Natural killer cell treated with Interleukin-12 subunit alpha and Interleukin-12 subunit beta and Interleukin-15 and Interleukin-18, amount 100 ng/mL, for 72 hours (primary cell): ENCODE results near the gene RRAGC. TPM values are rescaled to one million over a fixed set of nuclear protein-coding genes. Genes with fewer than 3 reads are reported as not detected.

Experiments used
- ATAC-seq, 2 donors: fragments of 150-1000 bp; cut with Tn5 transposase in 1 of 2; sonication (Bioruptor Pico), chemical (Tn5 transposase) in 1 of 2; 2 replicates each; pipeline ENCODE4 v1.10.0; 2021
- DNase-seq: peaks from one replicate; pipeline ENCODE4 v3.0.0; 2022; ENCODE audit warnings: low spot score
- H3K27ac Mint-ChIP-seq, 2 donors: 1 replicate in 1 of 2; 2 replicates in 1 of 2; pipeline ENCODE4 v1.8.0; 2022; ENCODE audit warnings: mixed read lengths in 2 of 2, mild to moderate bottlenecking in 1 of 2, moderate library complexity in 1 of 2
- H3K27me3 Mint-ChIP-seq, 2 donors: 1 replicate in 1 of 2; 2 replicates in 1 of 2; pipeline ENCODE4 v1.8.0; 2022; ENCODE audit warnings: mixed read lengths in 2 of 2
- H3K36me3 Mint-ChIP-seq: one replicate; pipeline ENCODE4 v1.8.0; 2022; ENCODE audit warnings: mixed read lengths
- H3K4me1 Mint-ChIP-seq, 2 donors: 1 replicate in 1 of 2; 2 replicates in 1 of 2; pipeline ENCODE4 v1.8.0; 2022; ENCODE audit warnings: low read depth in 2 of 2, mixed read lengths in 2 of 2, mild to moderate bottlenecking in 1 of 2
- H3K4me3 Mint-ChIP-seq: one replicate; pipeline ENCODE4 v1.8.0; 2022; ENCODE audit warnings: mixed read lengths
- H3K9me3 Mint-ChIP-seq: 2 replicates; pipeline ENCODE4 v1.8.0; 2022; ENCODE audit warnings: mixed read lengths
- total RNA-seq, 2 donors: library from RNA; stranded (reverse); gene quantifications; one replicate each; pipeline ENCODE4 v1.2.3, GENCODE V29; 2022

RRAGC gene
- 10 to 100 TPM; 18.3 to 24.2 TPM for total RNA-seq

- no peaks in the 10 kb centered on the region for H3K9me3 Mint-ChIP-seq
- H3K27me3 Mint-ChIP-seq = no peaks in the 10 kb centered on the region
- peaks cover 21 to 37% of the 10 kb centered on the region in 2 donors for H3K4me1 Mint-ChIP-seq
- H3K27ac Mint-ChIP-seq = peak within 1 kb of the TSS; percentile 81 to 91
- H3K36me3 Mint-ChIP-seq = peaks cover 20% of the 10 kb centered on the region
- H3K4me3 Mint-ChIP-seq = peak within 1 kb of the TSS; percentile 91
- ATAC-seq (peak; percentile 98 to 99), DNase-seq (peak; percentile 100)
These were observed at the start of gene RRAGC for GRCh38 chr1:38859561-38860453. RRAGC (minus strand) TSS chr1:38859772; CDS start chr1:38859646, 126 bp downstream.

GRCh38 chr1:38908821-38909220, 49.2 kb upstream of the RRAGC start:
- Mint-ChIP-seq H3K4me3 (no peak overlapping the region), H3K4me1 (no peaks in the 10 kb centered on the region), H3K27me3 (no peaks in the 10 kb centered on the region), H3K27ac (no peak overlapping the region), H3K9me3 (peaks cover 4% of the 10 kb centered on the region), H3K36me3 (no peaks in the 10 kb centered on the region)
- DNase-seq (no peak), ATAC-seq (no peak)

- Mint-ChIP-seq H3K36me3 (no peaks in the 10 kb centered on the region), H3K9me3 (peaks cover 4% of the 10 kb centered on the region), H3K4me1 (no peaks in the 10 kb centered on the region), H3K27me3 (no peaks in the 10 kb centered on the region), H3K27ac (no peak overlapping the region), H3K4me3 (no peak overlapping the region)
- ATAC-seq = no peak
- no peak for DNase-seq
These were observed 46.4 kb upstream of the RRAGC start for GRCh38 chr1:38905985-38906384.

- no peak overlapping the region for H3K4me3 Mint-ChIP-seq
- no peaks in the 10 kb centered on the region for H3K27me3 Mint-ChIP-seq
- ATAC-seq = no peak
- no peaks in the 10 kb centered on the region for H3K9me3 Mint-ChIP-seq
- no peaks in the 10 kb centered on the region for H3K36me3 Mint-ChIP-seq
- no peak for DNase-seq
- H3K4me1 Mint-ChIP-seq = no peaks in the 10 kb centered on the region
- no peak overlapping the region for H3K27ac Mint-ChIP-seq
These were observed 40.0 kb upstream of the RRAGC start for GRCh38 chr1:38899560-38899959.

- no peaks in the 10 kb centered on the region for H3K27me3 Mint-ChIP-seq
- no peak overlapping the region for H3K4me3 Mint-ChIP-seq
- H3K36me3 Mint-ChIP-seq = no peaks in the 10 kb centered on the region
- H3K4me1 Mint-ChIP-seq = no peaks in the 10 kb centered on the region
- DNase-seq (no peak), ATAC-seq (no peak)
- H3K9me3 Mint-ChIP-seq = no peaks in the 10 kb centered on the region
- no peak overlapping the region for H3K27ac Mint-ChIP-seq
These were observed 39.2 kb upstream of the RRAGC start for GRCh38 chr1:38898653-38899230.

- H3K4me3 Mint-ChIP-seq = no peak overlapping the region
- no peak for DNase-seq
These were observed 36.6 kb upstream of the RRAGC start for GRCh38 chr1:38896169-38896568.

GRCh38 chr1:38892976-38893375, 33.4 kb upstream of the RRAGC start:
- ATAC-seq (no peak), DNase-seq (no peak)
- no peaks in the 10 kb centered on the region for H3K36me3 Mint-ChIP-seq
- no peaks in the 10 kb centered on the region for H3K9me3 Mint-ChIP-seq
- no peak overlapping the region for H3K27ac Mint-ChIP-seq
- no peaks in the 10 kb centered on the region for H3K4me1 Mint-ChIP-seq
- H3K27me3 Mint-ChIP-seq = no peaks in the 10 kb centered on the region
- H3K4me3 Mint-ChIP-seq = no peak overlapping the region

More at GRCh38 chr1:38896169-38896568, 36.6 kb upstream of the RRAGC start:
- Mint-ChIP-seq H3K27me3 (no peaks in the 10 kb centered on the region), H3K27ac (no peak overlapping the region), H3K9me3 (no peaks in the 10 kb centered on the region), H3K4me1 (no peaks in the 10 kb centered on the region), H3K36me3 (no peaks in the 10 kb centered on the region)
- no peak for ATAC-seq

GRCh38 chr1:38891753-38892152, 32.2 kb upstream of the RRAGC start:
- no peaks in the 10 kb centered on the region for H3K27me3 Mint-ChIP-seq
- no peaks in the 10 kb centered on the region for H3K36me3 Mint-ChIP-seq
- no peak overlapping the region for H3K4me3 Mint-ChIP-seq
- H3K9me3 Mint-ChIP-seq = no peaks in the 10 kb centered on the region
- no peak for DNase-seq
- H3K4me1 Mint-ChIP-seq = no peaks in the 10 kb centered on the region
- no peak for ATAC-seq
- no peak overlapping the region for H3K27ac Mint-ChIP-seq

GRCh38 chr1:38889589-38889988, 30.0 kb upstream of the RRAGC start:
- Mint-ChIP-seq H3K27me3 (no peaks in the 10 kb centered on the region), H3K9me3 (no peaks in the 10 kb centered on the region), H3K4me3 (no peak overlapping the region), H3K27ac (no peak overlapping the region), H3K36me3 (no peaks in the 10 kb centered on the region), H3K4me1 (no peaks in the 10 kb centered on the region)
- no peak for DNase-seq
- no peak for ATAC-seq

- no peak overlapping the region for H3K27ac Mint-ChIP-seq
- no peak for ATAC-seq
These were observed 29.1 kb upstream of the RRAGC start for GRCh38 chr1:38888423-38889333.

GRCh38 chr1:38885092-38885491, 25.5 kb upstream of the RRAGC start:
- Mint-ChIP-seq H3K36me3 (no peaks in the 10 kb centered on the region), H3K9me3 (no peaks in the 10 kb centered on the region), H3K27ac (no peak overlapping the region), H3K4me1 (no peaks in the 10 kb centered on the region), H3K4me3 (no peak overlapping the region), H3K27me3 (no peaks in the 10 kb centered on the region)
- DNase-seq (no peak), ATAC-seq (no peak)

More at GRCh38 chr1:38888423-38889333, 29.1 kb upstream of the RRAGC start:
- Mint-ChIP-seq H3K36me3 (no peaks in the 10 kb centered on the region), H3K4me1 (no peaks in the 10 kb centered on the region), H3K4me3 (no peak overlapping the region), H3K27me3 (no peaks in the 10 kb centered on the region), H3K9me3 (no peaks in the 10 kb centered on the region)
- no peak for DNase-seq

- ATAC-seq (no peak), DNase-seq (no peak)
- Mint-ChIP-seq H3K27me3 (no peaks in the 10 kb centered on the region), H3K9me3 (no peaks in the 10 kb centered on the region), H3K36me3 (no peaks in the 10 kb centered on the region), H3K4me1 (no peaks in the 10 kb centered on the region), H3K4me3 (no peak within 1 kb of the TSS), H3K27ac (no peak within 1 kb of the TSS)
These were observed 21.9 kb upstream of the RRAGC start, which contains the start of gene GJA9 for GRCh38 chr1:38881487-38881886. GJA9 (minus strand) TSS chr1:38881587; CDS start chr1:38876098, 5,489 bp downstream.

GRCh38 chr1:38875811-38876210, 16.2 kb upstream of the RRAGC start:
- H3K27me3 Mint-ChIP-seq = no peaks in the 10 kb centered on the region
- no peaks in the 10 kb centered on the region for H3K36me3 Mint-ChIP-seq
- H3K4me3 Mint-ChIP-seq = no peak overlapping the region
- no peak overlapping the region for H3K27ac Mint-ChIP-seq
- peaks cover 11 to 22% of the 10 kb centered on the region in 2 donors for H3K4me1 Mint-ChIP-seq
- no peaks in the 10 kb centered on the region for H3K9me3 Mint-ChIP-seq
- DNase-seq (no peak), ATAC-seq (no peak)
